IgD-negative memory B cell (primary cell): ENCODE results near the gene RAD51. TPM values are rescaled to one million over a fixed set of nuclear protein-coding genes. Genes with fewer than 3 reads are reported as not detected.
A peak's percentile ranks its signal among the peaks of the same experiment; 100 is the strongest.

Experiments used
- H3K27ac Mint-ChIP-seq, 3 donors: one replicate each; pipeline ENCODE4 v1.8.0; 2020 to 2022; ENCODE audit warnings: mild to moderate bottlenecking in 3 of 3, mixed read lengths in 3 of 3, moderate library complexity in 1 of 3
- H3K27me3 Mint-ChIP-seq: one replicate; pipeline ENCODE4 v1.8.0; 2021; ENCODE audit warnings: mixed read lengths
- H3K36me3 Mint-ChIP-seq: one replicate; pipeline ENCODE4 v1.8.0; 2020; ENCODE audit warnings: mild to moderate bottlenecking, mixed read lengths
- H3K4me1 Mint-ChIP-seq, 3 donors: one replicate each; pipeline ENCODE4 v1.8.0; 2020 to 2022; ENCODE audit warnings: mixed read lengths in 3 of 3, mild to moderate bottlenecking in 1 of 3
- H3K4me3 Mint-ChIP-seq, 4 donors: one replicate each; pipeline ENCODE4 v1.8.0; 2020 to 2022; ENCODE audit warnings: mild to moderate bottlenecking in 4 of 4, mixed read lengths in 4 of 4, moderate library complexity in 3 of 4
- H3K9me3 Mint-ChIP-seq, 3 donors: one replicate each; pipeline ENCODE4 v1.8.0; 2020 to 2021; ENCODE audit warnings: mixed read lengths in 3 of 3, mild to moderate bottlenecking in 1 of 3
- polyA plus RNA-seq: library from polyadenylated mRNA; unstranded; fragments of 300-500 nt; fragmentation: Illumina TruSeq; gene quantifications from one replicate; pipeline ENCODE4 v1.2.3, GENCODE V29; 2021

Gene RAD51
- polyA plus RNA-seq, 1 donor from 2014 or later = 0.45 TPM

DNA sequence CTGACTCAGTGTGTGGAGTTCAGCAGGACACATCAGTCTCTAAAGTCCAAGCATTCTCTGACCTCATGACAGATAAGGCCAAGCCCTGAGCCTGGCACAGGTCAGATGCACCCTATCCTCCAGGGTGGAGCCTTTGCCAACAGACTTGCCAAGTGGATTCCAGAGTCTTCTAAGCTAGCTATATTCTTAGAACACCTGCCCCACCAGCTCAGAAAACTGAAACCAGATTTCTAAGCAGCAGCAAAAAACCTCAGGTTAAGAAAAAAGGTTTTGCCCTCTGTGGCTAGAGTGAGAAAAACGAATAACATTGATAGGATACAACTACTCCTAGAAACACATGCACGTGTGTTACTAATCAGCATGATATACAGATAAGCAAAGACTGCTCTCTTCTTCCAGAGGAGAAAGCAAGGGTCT is 48.5 kb downstream of the RAD51 start:
- no peak overlapping the region for H3K4me3 Mint-ChIP-seq
- H3K36me3 Mint-ChIP-seq = peaks cover 6% of the 10 kb centered on the region
- peak overlapping the region in 2 of 3 donors; percentile 51 to 91 for H3K27ac Mint-ChIP-seq
- H3K27me3 Mint-ChIP-seq = no peaks in the 10 kb centered on the region
- peaks cover 0 to 1% (median 0%) of the 10 kb centered on the region in 3 donors for H3K4me1 Mint-ChIP-seq
- no peaks in the 10 kb centered on the region for H3K9me3 Mint-ChIP-seq

DNA sequence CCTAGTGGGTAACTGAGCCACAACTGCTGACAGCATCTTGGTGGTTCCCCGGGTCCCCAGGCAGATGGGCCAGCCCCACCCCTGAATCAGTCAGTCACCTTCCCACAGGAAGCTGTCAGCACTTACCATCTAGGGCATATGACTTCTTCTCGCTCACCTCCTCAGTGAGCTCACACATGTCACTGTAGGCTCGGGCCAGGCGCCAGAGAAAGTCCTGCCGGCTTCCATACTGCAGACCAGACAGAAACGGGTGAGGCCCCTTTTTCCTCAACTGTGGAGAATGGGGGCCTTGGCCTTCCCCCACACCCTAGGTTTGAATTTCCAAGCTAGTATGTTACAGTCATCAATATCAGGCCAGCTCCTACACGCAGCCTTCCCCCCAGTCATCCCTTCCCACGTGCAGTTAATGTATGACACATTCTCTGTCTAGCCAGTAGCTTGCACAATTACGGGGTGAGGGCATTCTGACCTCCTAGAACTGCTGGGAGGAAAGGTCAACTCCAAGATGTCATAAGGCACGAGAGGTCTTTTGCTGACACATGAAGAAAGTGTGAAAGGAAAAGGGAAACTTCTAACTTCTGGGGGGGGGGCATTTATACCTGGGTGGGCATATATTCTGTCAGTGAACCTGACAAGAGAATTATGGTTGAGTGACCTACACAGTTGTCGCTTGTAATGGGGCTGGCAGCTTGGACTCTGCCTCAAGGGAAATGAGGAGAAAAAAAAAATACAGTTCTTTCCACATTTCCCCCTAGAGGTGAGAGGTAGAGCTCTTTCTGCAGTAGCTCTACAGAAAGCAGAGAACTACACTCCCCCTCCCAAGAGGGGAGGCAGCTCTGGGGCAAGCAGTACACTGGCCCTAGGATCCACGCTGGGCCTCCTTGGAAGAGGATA is 49.2 kb downstream of the RAD51 start:
- H3K4me1 Mint-ChIP-seq = peaks cover 0 to 1% (median 0%) of the 10 kb centered on the region in 3 donors
- H3K36me3 Mint-ChIP-seq = peaks cover 1% of the 10 kb centered on the region
- peak overlapping the region in 2 of 3 donors; percentile 51 to 91 for H3K27ac Mint-ChIP-seq

DNA sequence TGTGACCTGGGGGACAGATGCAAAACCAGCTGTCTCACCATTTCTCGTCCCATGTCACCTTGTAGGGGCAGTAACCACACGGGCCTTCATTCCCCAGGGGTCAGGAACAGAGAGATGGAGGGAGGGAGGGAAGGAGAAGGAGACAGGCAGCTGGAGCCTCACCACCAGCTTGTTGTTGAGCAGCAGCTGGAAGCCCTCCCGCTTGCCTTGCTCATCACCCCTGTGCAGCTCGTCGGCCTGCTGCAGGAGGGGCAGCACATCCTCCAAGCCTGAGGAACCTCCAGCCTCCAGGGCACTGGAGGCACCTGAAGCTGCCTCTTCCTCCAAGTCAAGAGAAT is 49.8 kb downstream of the RAD51 start:
- H3K27me3 Mint-ChIP-seq = no peaks in the 10 kb centered on the region
- H3K4me3 Mint-ChIP-seq = no peak overlapping the region
- no peaks in the 10 kb centered on the region for H3K9me3 Mint-ChIP-seq
- H3K4me1 Mint-ChIP-seq = peaks cover 0 to 1% (median 0%) of the 10 kb centered on the region in 3 donors
- peaks cover 1% of the 10 kb centered on the region for H3K36me3 Mint-ChIP-seq
- H3K27ac Mint-ChIP-seq = no peak overlapping the region

More for the DNA sequence above, 49.2 kb downstream of the RAD51 start:
- Mint-ChIP-seq H3K9me3 (no peaks in the 10 kb centered on the region), H3K4me3 (no peak overlapping the region), H3K27me3 (no peaks in the 10 kb centered on the region)

DNA sequence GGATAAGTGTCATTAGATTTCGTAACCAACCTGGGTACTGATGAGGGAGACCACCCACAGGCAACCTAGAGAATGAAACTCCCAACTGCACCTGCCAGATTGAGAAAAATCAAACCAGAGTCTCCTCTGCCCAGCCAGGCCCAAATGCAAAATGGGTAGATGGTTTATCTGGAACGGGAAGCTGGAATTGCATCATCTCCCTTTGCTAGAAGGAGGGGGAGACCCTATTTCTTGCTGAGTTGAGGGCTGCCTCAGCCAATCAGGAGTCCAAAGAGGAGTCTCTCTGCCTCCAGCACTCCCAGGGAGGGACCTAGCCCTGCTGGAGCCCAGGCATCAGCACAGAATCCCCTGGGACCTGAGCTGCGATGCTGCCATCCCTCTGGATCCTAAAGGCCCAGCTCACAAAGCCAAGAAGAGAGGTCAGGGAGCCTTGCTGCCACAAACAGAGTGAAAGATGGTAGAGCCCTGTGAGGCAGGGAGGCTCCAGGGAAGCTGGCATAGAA is 52.0 kb downstream of the RAD51 start:
- Mint-ChIP-seq H3K9me3 (no peaks in the 10 kb centered on the region), H3K4me1 (peaks cover 0 to 1% (median 0%) of the 10 kb centered on the region in 3 donors), H3K36me3 (peaks cover 1% of the 10 kb centered on the region), H3K27ac (no peak overlapping the region), H3K4me3 (no peak overlapping the region), H3K27me3 (no peaks in the 10 kb centered on the region)

DNA sequence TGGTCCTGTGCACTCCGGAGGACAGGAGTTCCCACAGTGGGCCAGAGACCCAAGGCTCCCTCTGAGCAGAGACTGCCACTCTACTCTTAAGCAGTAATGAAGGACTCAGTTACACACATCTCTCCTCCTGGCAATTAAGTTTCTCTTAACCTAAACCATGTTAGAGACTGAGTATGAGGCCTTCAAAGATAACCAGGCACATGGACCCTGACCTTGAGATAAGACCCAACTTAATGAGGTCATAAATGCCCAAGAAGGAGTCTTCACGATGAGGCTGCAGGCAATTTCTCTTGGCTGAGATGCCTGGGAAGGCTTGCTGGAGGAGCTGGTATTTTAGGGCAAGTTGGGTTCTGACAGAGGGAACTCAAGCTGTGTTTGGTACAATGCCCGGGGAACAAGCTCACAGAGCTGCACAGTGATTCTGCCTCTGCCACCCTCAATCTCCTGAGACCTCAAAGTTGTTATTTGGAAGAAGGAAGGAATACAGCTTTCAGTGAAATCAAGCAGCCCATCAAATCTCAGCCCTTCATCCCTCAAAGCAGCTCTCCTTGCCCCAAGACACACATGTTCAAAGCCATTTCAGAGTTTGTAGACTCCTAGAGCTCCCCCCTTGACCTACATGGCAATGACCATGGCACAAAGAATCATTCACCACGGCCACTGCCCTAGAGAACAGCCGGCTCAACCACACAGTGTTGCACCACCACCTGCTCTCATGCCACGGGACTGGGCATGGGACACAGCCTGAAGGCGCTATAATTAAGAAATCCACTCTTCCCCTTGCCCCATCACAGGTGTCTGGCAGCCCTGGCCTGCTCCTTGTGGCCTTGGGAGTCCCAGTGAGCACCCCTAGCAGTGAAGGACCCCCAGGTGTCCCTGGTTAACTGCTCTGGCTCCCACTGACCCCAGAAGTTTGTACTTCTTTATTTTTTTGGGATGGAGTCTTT is 53.0 kb downstream of the RAD51 start:
- peak overlapping the region in 1 of 3 donors; percentile 31 for H3K27ac Mint-ChIP-seq
- H3K27me3 Mint-ChIP-seq = no peaks in the 10 kb centered on the region
- peaks cover 0 to 8% (median 4%) of the 10 kb centered on the region in 3 donors for H3K4me1 Mint-ChIP-seq

DNA sequence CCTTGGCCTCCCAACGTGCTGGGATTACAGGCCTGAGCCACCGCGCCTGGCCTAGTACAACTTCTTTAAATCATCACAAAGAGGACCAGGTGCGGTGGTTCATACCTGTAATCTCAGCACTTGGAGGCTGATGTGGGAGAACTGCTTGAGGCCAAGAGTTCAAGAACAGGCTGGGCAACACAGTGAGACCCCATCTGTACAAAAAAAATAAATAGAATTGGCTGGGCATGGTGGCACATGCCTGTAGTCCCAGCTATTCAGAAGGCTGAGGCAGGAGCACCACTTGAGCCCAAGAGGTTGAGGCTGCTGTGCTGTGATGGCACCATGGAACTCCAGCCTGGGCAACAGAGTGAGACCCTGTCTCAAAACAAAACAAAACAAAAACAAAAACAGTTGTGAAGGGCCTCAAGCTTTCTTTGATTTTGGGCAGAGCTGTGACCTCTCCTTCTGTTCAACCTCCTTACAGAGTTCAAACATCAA is 54.2 kb downstream of the RAD51 start:
- no peak overlapping the region for H3K4me3 Mint-ChIP-seq
- no peak overlapping the region for H3K27ac Mint-ChIP-seq
- peaks cover 7 to 15% (median 11%) of the 10 kb centered on the region in 3 donors for H3K4me1 Mint-ChIP-seq
- H3K9me3 Mint-ChIP-seq = no peaks in the 10 kb centered on the region
- H3K27me3 Mint-ChIP-seq = no peaks in the 10 kb centered on the region
- H3K36me3 Mint-ChIP-seq = no peaks in the 10 kb centered on the region

More for the DNA sequence above, 53.0 kb downstream of the RAD51 start:
- H3K4me3 Mint-ChIP-seq = peak overlapping the region in 1 of 4 donors; percentile 49
- peaks cover 1% of the 10 kb centered on the region for H3K36me3 Mint-ChIP-seq
- H3K9me3 Mint-ChIP-seq = no peaks in the 10 kb centered on the region

DNA sequence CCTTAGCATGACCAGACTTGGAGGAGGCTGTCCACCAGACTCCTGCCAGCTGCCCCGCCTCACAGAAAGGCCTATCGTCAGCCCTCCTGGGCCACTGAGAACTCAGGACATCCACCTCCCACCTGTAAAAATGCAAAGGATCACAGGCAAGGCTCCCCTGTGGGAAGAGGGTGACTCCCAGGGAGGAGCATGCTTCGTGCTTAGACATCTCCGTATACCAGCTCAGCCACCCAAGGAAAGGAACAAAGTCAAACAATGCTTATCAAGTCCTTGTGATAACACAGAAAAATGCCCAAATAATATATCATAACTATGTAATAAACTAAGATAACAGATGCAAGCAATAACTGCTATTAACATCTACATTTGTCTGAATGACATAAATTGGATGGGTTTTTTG is 55.9 kb downstream of the RAD51 start:
- Mint-ChIP-seq H3K4me1 (peaks cover 13 to 21% (median 15%) of the 10 kb centered on the region in 3 donors), H3K27me3 (no peaks in the 10 kb centered on the region), H3K4me3 (no peak overlapping the region), H3K36me3 (no peaks in the 10 kb centered on the region), H3K27ac (peak overlapping the region in 1 of 3 donors; percentile 63), H3K9me3 (no peaks in the 10 kb centered on the region)

DNA sequence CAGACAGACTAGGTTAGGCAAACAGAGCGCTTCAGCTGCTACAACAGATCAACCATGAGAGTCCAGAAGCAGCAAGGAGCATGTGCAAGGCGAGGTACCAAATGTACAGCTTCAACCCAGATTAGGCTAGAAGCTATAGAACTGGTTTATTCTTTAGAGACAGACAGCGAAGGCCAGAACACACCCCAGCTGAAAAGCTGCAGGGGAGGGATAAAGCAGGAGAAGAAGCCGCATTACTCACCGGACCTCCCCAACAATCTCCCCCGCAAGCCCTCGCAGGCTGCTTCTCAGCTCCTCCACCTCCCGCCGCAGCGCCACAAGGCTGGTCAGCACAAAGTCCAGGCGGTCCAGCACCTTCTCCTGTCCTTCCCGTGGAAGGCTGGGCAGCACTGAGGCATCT is 56.8 kb downstream of the RAD51 start:
- Mint-ChIP-seq H3K9me3 (no peaks in the 10 kb centered on the region), H3K36me3 (no peaks in the 10 kb centered on the region), H3K4me1 (peaks cover 15 to 21% (median 15%) of the 10 kb centered on the region in 3 donors), H3K27me3 (no peaks in the 10 kb centered on the region), H3K4me3 (peak overlapping the region in 2 of 4 donors; percentile 34 to 74), H3K27ac (no peak overlapping the region)

DNA sequence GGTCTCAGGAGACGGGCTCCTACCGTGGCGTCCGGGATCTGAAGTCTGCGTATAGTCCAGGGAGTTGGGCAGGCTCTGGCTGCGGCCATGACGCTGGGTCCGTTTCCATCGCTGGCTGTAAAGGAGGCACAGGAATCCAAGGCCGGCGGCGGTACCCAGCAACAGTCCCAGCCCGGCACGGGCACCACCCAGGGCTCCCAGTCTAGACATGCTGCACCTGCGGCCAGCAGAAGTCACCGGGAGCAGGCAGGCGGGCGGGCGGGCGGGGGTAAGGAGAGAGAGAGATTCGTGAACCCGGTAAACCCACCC is 59.6 kb downstream of the RAD51 start:
- Mint-ChIP-seq H3K9me3 (no peaks in the 10 kb centered on the region), H3K4me1 (peaks cover 15 to 21% (median 15%) of the 10 kb centered on the region in 3 donors), H3K27me3 (no peaks in the 10 kb centered on the region), H3K36me3 (no peaks in the 10 kb centered on the region), H3K4me3 (peak overlapping the region; percentile 91 to 99 (median 97)), H3K27ac (peak overlapping the region; percentile 69 to 92 (median 76))

DNA sequence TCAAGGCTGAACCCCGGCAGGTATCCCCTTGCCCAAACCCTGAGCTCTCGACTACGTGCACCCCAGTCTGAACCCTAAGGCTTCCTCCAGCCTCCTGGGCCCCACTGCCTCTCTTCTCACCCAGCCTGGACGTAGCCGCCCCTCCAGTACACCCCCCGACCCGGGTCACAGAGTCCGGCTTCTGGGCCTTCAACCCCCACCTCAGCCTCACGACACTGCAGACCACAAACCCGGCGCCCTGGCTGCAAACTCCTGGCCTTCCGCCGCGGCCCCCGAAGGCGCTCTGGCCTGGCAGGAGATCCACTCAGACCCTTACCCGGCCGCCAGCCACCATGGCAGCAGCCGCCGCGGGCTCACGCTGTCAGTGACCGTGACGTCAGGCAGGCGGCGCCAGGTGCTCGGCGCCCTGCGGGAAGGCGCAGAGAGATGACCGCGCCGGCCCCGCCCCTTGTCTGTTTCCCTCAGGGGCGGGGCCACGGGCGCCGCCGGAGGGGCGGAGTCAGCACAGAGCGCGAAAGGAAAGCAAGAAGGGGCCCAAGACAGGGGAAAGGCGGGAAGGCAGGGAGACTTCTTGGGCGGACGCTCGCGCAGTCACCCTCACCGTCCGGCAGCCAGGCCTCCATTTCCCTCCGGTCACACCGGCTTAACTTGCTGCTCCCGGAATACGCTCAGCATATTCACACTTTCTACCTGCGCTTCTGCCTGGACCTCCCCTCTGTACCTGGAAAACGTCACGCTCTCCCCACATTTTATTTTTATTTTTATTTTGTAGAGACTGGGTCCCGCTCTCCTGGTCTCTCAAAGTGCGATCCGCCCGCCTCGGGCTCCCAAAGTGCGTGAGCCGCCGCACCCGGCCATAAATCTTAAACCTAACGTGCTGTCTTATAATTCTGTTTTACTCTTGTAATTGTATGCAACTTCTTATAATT is 60.2 kb downstream of the RAD51 start, which contains the start of gene RMDN3:
RMDN3 (minus strand) TSS at position 372 of the 929 bp plus-strand sequence. CDS start 471 bp downstream, outside the sequence.
- Mint-ChIP-seq H3K36me3 (no peaks in the 10 kb centered on the region), H3K27me3 (no peaks in the 10 kb centered on the region), H3K27ac (peak within 1 kb of the TSS; percentile 69 to 96 (median 92))

DNA sequence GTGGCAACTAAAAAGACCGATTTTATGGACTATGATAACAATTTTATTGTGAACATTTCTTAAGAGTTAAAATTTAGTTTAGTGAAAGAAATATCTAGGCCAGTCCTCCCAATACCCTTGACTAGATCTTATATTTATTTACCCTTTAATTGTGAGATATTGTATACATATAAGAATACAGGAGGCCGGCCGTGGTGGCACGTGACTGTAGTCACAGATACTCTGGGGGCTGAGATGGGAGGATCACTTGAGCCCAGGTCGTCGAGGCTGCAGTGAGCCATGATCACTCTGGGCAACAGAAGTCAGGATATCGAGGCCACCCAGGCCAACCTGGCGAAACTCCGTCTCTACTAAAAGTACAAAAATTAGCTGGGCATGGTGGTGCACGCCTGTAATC is 60.8 kb downstream of the RAD51 start:
- Mint-ChIP-seq H3K36me3 (no peaks in the 10 kb centered on the region), H3K4me3 (peak overlapping the region; percentile 91 to 99 (median 97)), H3K27ac (peak overlapping the region; percentile 69 to 96 (median 92)), H3K4me1 (peaks cover 15 to 21% (median 15%) of the 10 kb centered on the region in 3 donors), H3K9me3 (no peaks in the 10 kb centered on the region), H3K27me3 (no peaks in the 10 kb centered on the region)

More for the DNA sequence above, 60.2 kb downstream of the RAD51 start, which contains the start of gene RMDN3:
- Mint-ChIP-seq H3K4me1 (peaks cover 15 to 21% (median 15%) of the 10 kb centered on the region in 3 donors), H3K4me3 (peak within 1 kb of the TSS; percentile 91 to 99 (median 97)), H3K9me3 (no peaks in the 10 kb centered on the region)

DNA sequence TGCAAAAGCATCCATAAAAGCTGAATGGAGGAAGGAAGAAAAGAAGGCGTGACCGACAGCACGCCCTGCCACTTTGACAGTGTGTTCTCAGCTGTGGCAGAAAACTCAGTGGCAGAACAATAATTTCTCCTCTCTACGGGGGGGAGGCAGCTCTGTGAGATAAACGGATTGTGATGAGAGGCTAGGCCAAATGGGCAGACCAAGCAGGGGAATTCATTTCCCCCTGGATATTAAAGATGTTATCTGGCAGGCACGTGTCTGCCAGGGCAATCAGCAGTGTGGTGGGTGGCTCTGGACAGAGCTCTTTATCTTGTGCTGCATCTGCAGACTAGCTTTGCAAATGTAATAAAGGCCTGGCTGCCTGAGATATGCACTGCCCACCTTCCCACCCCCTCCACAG is 62.0 kb downstream of the RAD51 start:
- peak overlapping the region in 1 of 3 donors; percentile 92 for H3K27ac Mint-ChIP-seq
- no peaks in the 10 kb centered on the region for H3K36me3 Mint-ChIP-seq
- no peaks in the 10 kb centered on the region for H3K27me3 Mint-ChIP-seq
- peaks cover 15 to 21% (median 15%) of the 10 kb centered on the region in 3 donors for H3K4me1 Mint-ChIP-seq
- no peaks in the 10 kb centered on the region for H3K9me3 Mint-ChIP-seq
- peak overlapping the region in 3 of 4 donors; percentile 47 to 97 (median 86) for H3K4me3 Mint-ChIP-seq

DNA sequence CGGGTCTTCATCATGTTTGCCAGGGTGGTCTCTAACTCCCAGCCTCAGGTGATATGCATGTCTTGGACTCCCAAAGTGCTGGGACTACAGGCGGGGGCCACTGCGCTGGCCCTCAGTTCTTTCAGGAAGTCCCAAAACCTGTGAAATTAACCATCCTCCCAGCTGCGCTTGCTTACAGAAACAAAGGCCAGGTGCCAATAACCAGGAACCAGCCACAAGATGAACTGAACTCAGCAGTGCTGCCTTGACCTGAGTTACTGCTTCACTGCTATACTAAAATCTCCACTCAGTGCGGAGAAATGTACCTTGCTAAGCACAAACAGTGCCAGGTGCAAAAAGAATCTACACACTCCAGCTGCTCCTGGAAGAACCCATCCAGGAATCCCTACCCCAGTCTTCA is 65.0 kb downstream of the RAD51 start:
- Mint-ChIP-seq H3K27ac (no peak overlapping the region), H3K27me3 (peaks cover 2% of the 10 kb centered on the region), H3K9me3 (no peaks in the 10 kb centered on the region), H3K36me3 (no peaks in the 10 kb centered on the region), H3K4me1 (peaks cover 7 to 13% (median 8%) of the 10 kb centered on the region in 3 donors), H3K4me3 (peak overlapping the region in 1 of 4 donors; percentile 78)
